HG02610 (cell line): ENCODE data around the gene TMPRSS9.

Experiments used
- ATAC-seq: cut with Tn5 transposase; IDR thresholded peaks from one replicate; pipeline ENCODE4 v1.9.1; 2021; ENCODE audit warnings: mild to moderate bottlenecking, moderate library complexity; ENCODE audit not compliant: unreplicated experiment

Gene TMPRSS9

DNA sequence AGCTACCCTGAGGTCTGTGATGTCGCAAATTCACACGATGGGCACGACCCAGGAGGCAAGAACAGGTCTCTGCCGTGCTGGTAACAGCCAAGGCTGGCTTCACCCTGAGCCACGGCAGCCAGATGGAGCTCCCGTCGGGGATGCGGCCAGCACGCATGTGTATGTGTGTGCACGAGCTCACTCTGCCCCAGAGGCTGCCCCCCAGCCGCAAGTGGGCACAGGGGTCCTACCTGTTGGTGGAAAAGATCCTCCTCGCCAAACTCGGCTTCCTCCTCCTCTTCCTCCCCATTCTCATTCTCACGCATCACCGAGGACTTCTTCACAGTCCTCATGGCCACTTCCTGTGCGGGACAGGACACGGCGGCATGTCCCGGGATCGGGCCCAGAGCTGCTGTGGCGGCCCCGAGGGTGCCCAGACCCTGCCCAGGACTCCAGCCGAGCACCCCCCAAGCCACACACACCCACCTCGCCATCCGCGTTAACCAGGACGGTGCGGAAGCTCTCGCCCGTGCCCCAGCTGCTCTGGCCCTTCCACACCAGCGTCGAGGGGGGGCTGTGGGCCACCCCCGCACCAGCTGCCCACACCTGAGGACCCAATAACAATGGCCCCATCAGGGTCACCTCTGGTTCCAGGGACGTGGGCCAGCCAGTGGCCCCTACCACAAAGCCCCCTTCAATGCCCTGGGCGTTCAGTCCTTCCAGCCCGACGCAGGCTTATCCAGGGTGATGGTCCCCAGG, 71.4 kb downstream of the TMPRSS9 start:
- ATAC-seq, result no peak

DNA sequence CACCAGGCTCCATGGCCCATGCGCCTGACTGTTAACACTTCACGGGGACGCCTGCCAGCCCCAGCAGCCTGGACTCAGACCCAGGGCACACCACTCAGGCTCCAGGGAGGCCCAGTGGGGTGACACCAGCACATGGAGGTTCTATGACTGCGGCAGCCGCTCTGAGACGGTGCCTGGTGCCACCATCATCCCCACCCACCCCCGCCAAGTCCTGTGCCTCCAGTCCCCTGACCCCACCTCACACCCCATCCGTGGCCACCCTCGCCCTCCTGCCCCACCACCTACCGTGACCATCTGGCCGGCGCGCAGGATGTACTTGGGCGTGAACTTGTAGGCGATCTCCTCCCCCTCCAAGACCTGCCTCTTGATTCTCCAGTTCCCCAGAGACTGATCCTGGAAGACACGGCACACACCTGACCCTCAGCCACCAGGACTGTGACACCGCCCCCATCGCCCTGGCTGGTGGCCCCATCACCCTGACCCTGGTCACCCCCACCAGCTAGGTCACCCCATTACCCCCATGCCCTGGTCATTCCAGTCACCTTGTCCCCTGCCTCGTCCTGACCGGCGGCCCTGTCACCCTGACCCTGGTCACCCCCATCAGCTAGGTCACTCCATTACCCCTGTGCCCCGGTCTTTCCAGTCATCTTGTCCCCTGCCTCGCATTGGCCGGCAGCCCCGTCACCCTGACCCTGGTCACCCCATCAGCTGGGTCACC, 72.2 kb downstream of the TMPRSS9 start:
- no peak for ATAC-seq

GRCh38 chr19:2433854-2434253, 73.8 kb downstream of the TMPRSS9 start:
- ATAC-seq, result no peak

- no peak for ATAC-seq
Measured at GRCh38 chr19:2434267-2434666, 74.2 kb downstream of the TMPRSS9 start.

GRCh38 chr19:2434721-2435265, 74.7 kb downstream of the TMPRSS9 start:
- ATAC-seq, result no peak

GRCh38 chr19:2436384-2436783, 76.3 kb downstream of the TMPRSS9 start:
- ATAC-seq, result no peak

DNA sequence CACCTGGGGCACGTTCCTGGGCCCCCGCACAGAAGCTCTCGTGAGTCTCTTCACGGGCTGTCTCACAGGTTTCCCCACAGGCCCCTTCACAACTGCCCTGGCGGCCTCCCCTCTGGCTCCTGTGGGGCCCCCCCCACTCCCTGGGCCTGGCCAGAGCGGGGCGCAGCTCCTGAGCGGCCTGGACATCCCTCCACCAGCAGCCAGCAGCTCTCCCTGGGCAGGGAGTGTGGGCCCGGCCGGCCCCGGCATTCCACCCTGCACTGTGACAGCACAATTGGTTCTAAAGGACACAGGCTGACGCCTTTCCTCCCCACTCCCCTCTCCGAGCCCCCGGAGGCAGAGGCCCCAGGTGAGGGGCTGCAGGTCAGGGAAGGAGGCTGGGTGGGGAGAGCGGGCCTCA, 76.9 kb downstream of the TMPRSS9 start:
- no peak for ATAC-seq

DNA sequence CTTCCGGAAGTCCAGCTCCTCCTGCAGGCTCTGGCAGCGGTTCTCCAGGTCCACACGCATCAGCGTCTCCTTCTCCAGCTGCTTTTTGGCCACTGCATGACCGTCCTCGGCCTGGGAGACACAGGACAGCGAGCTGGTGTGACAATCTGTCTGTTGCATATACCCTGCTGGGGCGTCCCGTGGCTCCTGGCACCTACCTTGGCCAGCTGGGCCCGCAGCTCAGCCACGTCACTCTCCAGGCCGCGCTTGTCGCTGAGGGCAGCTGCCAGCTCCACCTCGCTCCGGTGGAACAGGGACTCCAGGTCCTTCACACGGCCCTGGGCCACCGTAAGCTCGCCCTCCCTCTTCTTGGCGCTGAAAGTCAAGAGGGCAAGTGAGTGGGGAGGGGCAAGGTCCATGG, 78.1 kb downstream of the TMPRSS9 start:
- ATAC-seq, result no peak

- ATAC-seq, result no peak
Measured at GRCh38 chr19:2440515-2440914, 80.5 kb downstream of the TMPRSS9 start.

- no peak for ATAC-seq
Measured at GRCh38 chr19:2441096-2441752, 81.2 kb downstream of the TMPRSS9 start.

DNA sequence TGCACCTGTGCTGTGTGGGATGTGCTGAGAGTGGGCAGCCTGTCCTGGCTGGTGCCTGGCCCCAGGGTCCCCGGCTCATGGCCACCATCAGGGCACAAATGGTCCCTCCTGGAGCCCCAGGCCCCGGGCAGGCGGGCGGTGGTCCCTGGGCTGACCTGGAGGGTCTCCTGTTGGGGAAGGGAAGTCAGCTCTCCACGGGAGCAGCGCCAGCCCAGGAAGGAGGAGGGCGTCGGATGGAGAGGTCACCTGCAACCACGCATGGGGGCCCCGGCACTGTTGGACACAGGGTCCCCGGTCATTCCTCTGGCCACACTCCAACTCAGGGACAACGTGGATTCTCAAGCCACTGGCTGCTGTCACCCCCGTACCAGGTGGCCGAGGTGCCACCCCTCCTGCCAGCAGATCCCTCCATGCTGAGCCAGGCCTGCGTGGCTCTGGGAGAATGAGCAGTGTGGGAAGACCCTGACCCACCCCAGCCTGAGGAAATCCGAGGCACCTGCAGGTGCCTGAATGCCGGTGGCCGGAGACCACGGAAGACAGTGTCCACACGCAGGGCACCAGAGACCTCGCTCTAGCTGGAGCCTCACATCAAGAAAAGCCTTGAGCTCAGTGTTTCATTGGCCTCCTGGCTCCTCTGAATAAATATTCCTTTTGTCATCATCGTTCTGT, 83.2 kb downstream of the TMPRSS9 start:
- ATAC-seq, result no peak

GRCh38 chr19:2443785-2444182, 83.7 kb downstream of the TMPRSS9 start:
- ATAC-seq, result no peak

GRCh38 chr19:2444251-2445002, 84.4 kb downstream of the TMPRSS9 start:
- no peak for ATAC-seq

GRCh38 chr19:2446381-2446780, 86.3 kb downstream of the TMPRSS9 start:
- ATAC-seq, result no peak

DNA sequence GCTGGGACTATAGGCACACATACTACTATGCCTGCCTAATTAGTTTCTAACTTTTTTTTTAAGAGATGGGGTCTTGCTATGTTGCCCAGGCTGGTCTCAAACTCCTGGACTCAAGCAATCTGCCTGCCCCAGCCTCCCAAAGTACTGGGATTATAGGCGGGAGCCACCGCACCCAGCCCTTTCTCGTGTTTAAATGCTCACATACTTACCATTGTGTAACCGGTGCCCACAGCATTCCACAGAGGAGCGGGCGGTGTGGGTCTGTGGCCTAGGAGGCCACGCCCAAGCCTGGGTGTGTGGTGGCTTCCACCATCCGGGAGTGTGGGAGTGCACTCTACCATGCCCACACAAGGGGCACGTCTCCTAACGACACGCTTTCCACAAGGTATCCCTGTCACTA, 89.0 kb downstream of the TMPRSS9 start:
- no peak for ATAC-seq

DNA sequence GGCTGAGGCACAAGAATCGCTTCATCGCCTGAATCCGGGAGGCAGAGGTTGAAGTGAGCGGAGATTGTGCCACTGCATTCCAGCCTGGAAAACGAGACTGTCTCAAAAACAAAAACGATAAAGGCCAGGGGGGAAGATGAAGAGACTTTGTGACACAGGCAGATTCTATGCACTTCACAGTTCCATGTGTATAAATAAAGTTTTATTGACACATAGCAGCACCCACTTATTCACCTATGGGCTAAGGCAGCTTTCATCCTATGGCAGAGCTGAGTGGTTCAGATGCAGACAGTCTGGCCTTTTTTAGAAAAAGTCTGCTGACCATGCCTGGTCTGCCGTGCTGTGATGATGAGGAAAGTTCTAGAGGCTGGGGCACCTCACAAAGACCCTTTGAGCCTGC, 91.1 kb downstream of the TMPRSS9 start:
- no peak for ATAC-seq

GRCh38 chr19:2451741-2452140, 91.7 kb downstream of the TMPRSS9 start:
- no peak for ATAC-seq

DNA sequence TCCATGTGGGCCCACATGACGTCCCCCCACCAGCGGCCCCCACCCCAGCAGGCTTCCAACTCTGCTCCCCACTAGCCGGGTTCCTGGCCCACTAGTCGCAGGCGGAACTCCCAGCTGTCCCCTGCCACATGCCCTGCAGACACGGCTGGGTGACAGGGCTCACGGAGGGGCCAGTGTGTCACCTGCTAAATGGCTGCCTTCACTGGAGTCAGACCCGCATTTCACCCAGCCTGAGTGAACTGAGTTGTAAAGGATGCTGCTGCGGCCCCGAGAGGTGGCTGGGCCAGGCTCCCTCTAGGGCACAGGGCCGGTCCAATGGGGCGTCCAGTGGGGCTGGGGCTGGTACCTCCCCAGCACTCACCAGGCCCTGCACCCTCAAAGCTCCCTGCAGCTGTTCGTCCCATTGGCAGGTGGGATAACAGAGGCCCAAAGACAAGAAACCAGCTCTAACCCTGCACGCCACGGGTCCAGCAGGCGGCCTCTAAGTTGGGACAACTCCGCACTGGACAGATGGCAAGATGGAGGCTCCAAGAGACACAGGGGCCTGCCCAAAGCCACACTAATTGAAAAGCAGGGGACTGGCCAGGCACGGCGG, 93.5 kb downstream of the TMPRSS9 start:
- no peak for ATAC-seq

- ATAC-seq, result no peak
Measured at GRCh38 chr19:2454199-2454961, 94.3 kb downstream of the TMPRSS9 start.
